ENCODE results near the gene MYO15B.

MYO15B gene

GRCh38 chr17:75587675-75588595, at the start of gene MYO15B:
Gene MYO15B, plus strand, starts transcription at chr17:75587800. Its CDS starts 258 bp downstream, at chr17:75588058.
- DNase-seq = peak; percentile 23

- DNase-seq = no peak
Measured at GRCh38 chr17:75539967-75540729, 47.5 kb upstream of the MYO15B start.

GRCh38 chr17:75540923-75541503, 46.6 kb upstream of the MYO15B start:
- no peak for DNase-seq

GRCh38 chr17:75542229-75542628, 45.4 kb upstream of the MYO15B start:
- no peak for DNase-seq

GRCh38 chr17:75542728-75543336, 44.8 kb upstream of the MYO15B start:
- DNase-seq = no peak

- DNase-seq = no peak
Measured at GRCh38 chr17:75544250-75544649, 43.4 kb upstream of the MYO15B start.

GRCh38 chr17:75546181-75546580, 41.4 kb upstream of the MYO15B start:
- DNase-seq = no peak

GRCh38 chr17:75547091-75547490, 40.5 kb upstream of the MYO15B start:
- no peak for DNase-seq

GRCh38 chr17:75548813-75549212, 38.8 kb upstream of the MYO15B start:
- DNase-seq = no peak

GRCh38 chr17:75549246-75550138, 38.1 kb upstream of the MYO15B start:
- peak; percentile 43 for DNase-seq

GRCh38 chr17:75550139-75550465, 37.5 kb upstream of the MYO15B start:
- DNase-seq = no peak

GRCh38 chr17:75551266-75551665, 36.3 kb upstream of the MYO15B start:
- no peak for DNase-seq

GRCh38 chr17:75552425-75553294, 34.9 kb upstream of the MYO15B start:
- DNase-seq = no peak

GRCh38 chr17:75553295-75554110, 34.1 kb upstream of the MYO15B start:
- DNase-seq = no peak

GRCh38 chr17:75555679-75556153, 31.9 kb upstream of the MYO15B start:
- no peak for DNase-seq

GRCh38 chr17:75557075-75557851, 30.3 kb upstream of the MYO15B start:
- DNase-seq = no peak

GRCh38 chr17:75557852-75558665, 29.5 kb upstream of the MYO15B start:
- DNase-seq = no peak

Data from NCI-H1105 (cell line).